NCI-H128 (cell line): ENCODE measurements around the gene PSAPL1.
"Not testable (repeated sequence)": the region's sequence is repeated elsewhere in the genome, so short reads cannot be mapped to it uniquely, and the experiment has no call there.

Experiments
- DNase-seq: peaks from one replicate; lab custom pipeline; 2025; ENCODE audit not compliant: unreplicated experiment; lab: John Stamatoyannopoulos, UW

PSAPL1 gene

GRCh38 chr4:7459471-7459870 is 24.7 kb upstream of the PSAPL1 start:
- DNase-seq = no peak

GRCh38 chr4:7458477-7458876 is 23.7 kb upstream of the PSAPL1 start:
- no peak for DNase-seq

GRCh38 chr4:7458066-7458425 is 23.3 kb upstream of the PSAPL1 start:
- DNase-seq = no peak

GRCh38 chr4:7457201-7458065 is 22.7 kb upstream of the PSAPL1 start:
- no peak for DNase-seq

GRCh38 chr4:7452802-7453201 is 18.1 kb upstream of the PSAPL1 start:
- not testable (repeated sequence) for DNase-seq

- no peak for DNase-seq
Measured at GRCh38 chr4:7451800-7452199, 17.1 kb upstream of the PSAPL1 start.

- no peak for DNase-seq
Measured at GRCh38 chr4:7451434-7451789, 16.7 kb upstream of the PSAPL1 start.

- DNase-seq = no peak
Measured at GRCh38 chr4:7450775-7451433, 16.2 kb upstream of the PSAPL1 start.

GRCh38 chr4:7448036-7448435 is 13.3 kb upstream of the PSAPL1 start:
- no peak for DNase-seq

GRCh38 chr4:7447236-7447635 is 12.5 kb upstream of the PSAPL1 start:
- no peak for DNase-seq

GRCh38 chr4:7444731-7445130 is 10.0 kb upstream of the PSAPL1 start:
- no peak for DNase-seq

- DNase-seq = no peak
Measured at GRCh38 chr4:7444314-7444713, 9.6 kb upstream of the PSAPL1 start.

GRCh38 chr4:7442574-7443162 is 7.9 kb upstream of the PSAPL1 start:
- DNase-seq = no peak

- DNase-seq = no peak
Measured at GRCh38 chr4:7441201-7441600, 6.5 kb upstream of the PSAPL1 start.

GRCh38 chr4:7439699-7440098 is 5.0 kb upstream of the PSAPL1 start:
- DNase-seq = no peak

- no peak for DNase-seq
Measured at GRCh38 chr4:7436256-7436655, 1.5 kb upstream of the PSAPL1 start.

GRCh38 chr4:7435471-7436061 is 836 bp upstream of the PSAPL1 start:
- no peak for DNase-seq

GRCh38 chr4:7434141-7434765 is 477 bp downstream of the PSAPL1 start:
- no peak for DNase-seq

- no peak for DNase-seq
Measured at GRCh38 chr4:7433376-7434140, 1.2 kb downstream of the PSAPL1 start.

- DNase-seq = no peak
Measured at GRCh38 chr4:7432531-7433375, 2.0 kb downstream of the PSAPL1 start.
